Kidney epithelial cell (primary cell): ENCODE measurements around the gene IFITM5. TPM values are rescaled to one million over a fixed set of nuclear protein-coding genes. Genes with fewer than 3 reads are reported as not detected.

Experiments used
- DNase-seq: peaks from one replicate; pipeline ENCODE4 v3.0.0-alpha.2; 2010; ENCODE audit warnings: low read depth
- H3K27me3 ChIP-seq: 2 replicates; pipeline ENCODE4 v1.6.0; 2011; ENCODE audit warnings: low read length; ENCODE audit not compliant: control insufficient read depth, insufficient read depth
- H3K36me3 ChIP-seq: 2 replicates; pipeline ENCODE4 v1.5.1; 2011; ENCODE audit warnings: low read length; ENCODE audit not compliant: control insufficient read depth, insufficient read depth
- H3K4me3 ChIP-seq: 2 replicates; pipeline ENCODE4 v1.5.1; 2011; ENCODE audit warnings: low read depth, mild to moderate bottlenecking, control low read depth, low read length
- CTCF ChIP-seq: IDR thresholded peaks from 2 replicates; pipeline ENCODE4 v1.5.1; 2011; ENCODE audit warnings: mild to moderate bottlenecking, moderate library complexity, low read length, control low read depth, inconsistent platforms; ENCODE audit not compliant: insufficient read depth, poor library complexity, severe bottlenecking
- total RNA-seq: library from RNA; depleted of rRNA; stranded (reverse); fragments of >200 nt; gene quantifications from 2 replicates; pipeline ENCODE4 v1.2.3, GENCODE V29; 2015

IFITM5 gene
- total RNA-seq, 1 donor from 2014 or later, result not detected

GRCh38 chr11:267491-267994 is 31.8 kb downstream of the IFITM5 start:
- no peak overlapping the region for H3K4me3 ChIP-seq
- H3K36me3 ChIP-seq, result no peaks in the 10 kb centered on the region
- peaks cover 21% of the 10 kb centered on the region for H3K27me3 ChIP-seq
- TF ChIP-seq CTCF, result no peak
- no peak for DNase-seq

GRCh38 chr11:266676-267439 is 32.5 kb downstream of the IFITM5 start:
- H3K27me3 ChIP-seq, result peaks cover 16% of the 10 kb centered on the region

GRCh38 chr11:261624-262023 is 37.7 kb downstream of the IFITM5 start:
- no peaks in the 10 kb centered on the region for H3K36me3 ChIP-seq
- no peak for TF ChIP-seq CTCF
- H3K4me3 ChIP-seq, result no peak overlapping the region
- peaks cover 2% of the 10 kb centered on the region for H3K27me3 ChIP-seq
- no peak for DNase-seq

More at GRCh38 chr11:266676-267439, 32.5 kb downstream of the IFITM5 start:
- H3K4me3 ChIP-seq, result no peak overlapping the region
- no peak for TF ChIP-seq CTCF
- no peaks in the 10 kb centered on the region for H3K36me3 ChIP-seq
- DNase-seq, result no peak

- H3K36me3 ChIP-seq, result no peaks in the 10 kb centered on the region
- TF ChIP-seq CTCF, result no peak
- no peak for DNase-seq
- peaks cover 2% of the 10 kb centered on the region for H3K27me3 ChIP-seq
- H3K4me3 ChIP-seq, result no peak overlapping the region
Measured at GRCh38 chr11:259413-259812, 39.9 kb downstream of the IFITM5 start.

GRCh38 chr11:257766-258493 is 41.4 kb downstream of the IFITM5 start:
- no peak for DNase-seq
- peaks cover 2% of the 10 kb centered on the region for H3K27me3 ChIP-seq
- no peak overlapping the region for H3K4me3 ChIP-seq
- peak; percentile 15 for TF ChIP-seq CTCF
- H3K36me3 ChIP-seq, result peaks cover 2% of the 10 kb centered on the region
